Measurements from ENCODE around the gene HOXA6. TPM values are rescaled to one million over a fixed set of nuclear protein-coding genes. Genes with fewer than 3 reads are reported as not detected.

HOXA6 gene
- total and polyA plus RNA-seq, 2 donors (not counting 1 experiment from before 2014, with no cell fraction given), result 0.18 to 0.49 TPM

DNA sequence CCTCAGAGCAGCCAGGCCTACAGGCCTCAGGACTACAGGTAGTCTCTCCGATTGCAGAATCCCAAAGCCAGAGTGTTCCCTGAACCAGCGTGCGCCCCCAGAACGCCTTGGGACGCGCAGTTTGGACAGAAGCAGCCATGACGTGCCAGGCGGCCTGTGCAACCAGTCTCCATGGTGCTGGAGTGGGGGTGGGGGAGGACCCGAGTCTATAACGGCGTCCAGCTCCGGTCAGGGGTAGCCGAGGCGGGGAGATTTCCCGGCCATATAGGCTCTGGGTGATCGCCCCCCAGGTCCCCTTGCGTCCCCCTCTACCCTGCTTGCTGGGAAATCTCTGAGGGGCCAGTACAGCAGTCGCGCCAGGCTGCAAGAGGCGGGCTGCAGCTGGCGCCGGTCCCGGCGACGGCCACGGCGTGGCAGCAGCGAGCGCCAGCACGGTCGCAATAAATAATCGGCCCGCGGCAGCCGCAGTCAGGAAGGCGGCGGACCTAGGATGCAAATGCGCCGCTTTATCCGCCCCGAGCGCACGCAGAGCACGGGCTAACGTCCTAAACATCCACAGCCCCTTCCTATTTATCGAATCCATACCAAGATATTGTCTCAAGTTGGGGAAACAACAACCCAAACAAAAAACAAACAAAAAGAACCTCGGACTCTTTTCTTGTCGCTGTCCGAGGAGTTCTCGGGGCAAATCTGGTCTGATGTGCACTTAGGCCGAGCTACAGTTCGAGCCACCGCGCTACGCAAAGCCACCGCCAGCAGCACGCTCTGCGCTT is 3.2 kb upstream of the HOXA6 start:
- TF ChIP-seq EZH2 (IDR thresholded peaks at IDR 0.05; ENCODE audit: borderline replicate concordance, insufficient read depth, low read depth, low read length, poor library complexity, severe bottlenecking), result peak; percentile 35
- TF ChIP-seq, protein P1, sequence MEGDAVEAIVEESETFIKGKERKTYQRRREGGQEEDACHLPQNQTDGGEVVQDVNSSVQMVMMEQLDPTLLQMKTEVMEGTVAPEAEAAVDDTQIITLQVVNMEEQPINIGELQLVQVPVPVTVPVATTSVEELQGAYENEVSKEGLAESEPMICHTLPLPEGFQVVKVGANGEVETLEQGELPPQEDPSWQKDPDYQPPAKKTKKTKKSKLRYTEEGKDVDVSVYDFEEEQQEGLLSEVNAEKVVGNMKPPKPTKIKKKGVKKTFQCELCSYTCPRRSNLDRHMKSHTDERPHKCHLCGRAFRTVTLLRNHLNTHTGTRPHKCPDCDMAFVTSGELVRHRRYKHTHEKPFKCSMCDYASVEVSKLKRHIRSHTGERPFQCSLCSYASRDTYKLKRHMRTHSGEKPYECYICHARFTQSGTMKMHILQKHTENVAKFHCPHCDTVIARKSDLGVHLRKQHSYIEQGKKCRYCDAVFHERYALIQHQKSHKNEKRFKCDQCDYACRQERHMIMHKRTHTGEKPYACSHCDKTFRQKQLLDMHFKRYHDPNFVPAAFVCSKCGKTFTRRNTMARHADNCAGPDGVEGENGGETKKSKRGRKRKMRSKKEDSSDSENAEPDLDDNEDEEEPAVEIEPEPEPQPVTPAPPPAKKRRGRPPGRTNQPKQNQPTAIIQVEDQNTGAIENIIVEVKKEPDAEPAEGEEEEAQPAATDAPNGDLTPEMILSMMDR (IDR thresholded peaks at IDR 0.05), result peak; percentile 88
- H3K27me3 ChIP-seq (replicated peaks in 1 of 4; ENCODE audit: control extremely low read depth in 1 of 4, control insufficient read depth in 3 of 4, insufficient read depth in 4 of 4, low read length in 3 of 4), result peaks cover 0 to 99% (median 85%) of the 10 kb centered on the region in 4 experiments
- H3K27ac Mint-ChIP-seq, result peak overlapping the region; percentile 73
- under 1% methylated on average over 58 of the region's 58 CpGs for WGBS (ENCODE audit: insufficient coverage)
- H2AFZ ChIP-seq (ENCODE audit: insufficient read depth, low read depth, low read length, poor library complexity, severe bottlenecking), result peak overlapping the region; percentile 50
- POLR2A ChIA-PET, result interaction anchor here (0.5 to 1.0 kb wide), 2 partner anchors 23 to 956 kb away, joined by 3 read pairs; no protein-coding TSS in a partner anchor
- no peaks in the 10 kb centered on the region for H3K36me3 ChIP-seq (replicated peaks in 1 of 2; ENCODE audit: control extremely low read depth in 1 of 2, control insufficient read depth in 1 of 2, extremely low read depth in 1 of 2, insufficient read depth in 2 of 2, low read length in 1 of 2)
- H3K79me2 ChIP-seq (ENCODE audit: control insufficient read depth, insufficient read depth, low read length), result no peaks in the 10 kb centered on the region
- peaks cover 0 to 84% (median 11%) of the 10 kb centered on the region in 3 donors for H3K9me3 ChIP-seq (ENCODE audit: control extremely low read depth in 1 of 3, control insufficient read depth in 2 of 3, insufficient read depth in 1 of 3, low read length in 2 of 3)
- H3K4me3 ChIP-seq (ENCODE audit: control extremely low read depth in 1 of 5, extremely low read depth in 1 of 5, insufficient read depth in 1 of 5, low read depth in 2 of 5, low read length in 4 of 5), result peak overlapping the region; percentile 26 to 48 (median 34)
- peaks cover 43% of the 10 kb centered on the region for H3K4me1 Mint-ChIP-seq
- DNase-seq (peak; percentile 86), ATAC-seq (ENCODE audit: low read depth) (peak; percentile 86)
- H3K4me1 ChIP-seq (ENCODE audit: control insufficient read depth in 2 of 2, insufficient read depth in 2 of 2, low read length in 2 of 2), result peaks cover 62 to 71% of the 10 kb centered on the region in 2 donors
- peaks cover 74% of the 10 kb centered on the region for H3K27me3 Mint-ChIP-seq
- intact Hi-C loops (cut with micrococcal nuclease), result loop anchor here (1.0 to 5.0 kb wide), 3 partner anchors 37 to 770 kb away; partner anchors contain the start of gene HOXA11
- peak overlapping the region; percentile 79 for H3K4me2 ChIP-seq (replicated peaks; ENCODE audit: low read depth, low read length, poor library complexity, severe bottlenecking)
- no peaks in the 10 kb centered on the region for H3K9me3 Mint-ChIP-seq (ENCODE audit: insufficient read depth)
- H3K27ac ChIP-seq (ENCODE audit: low read length in 2 of 2), result no peak overlapping the region
- H4K20me1 ChIP-seq (ENCODE audit: control insufficient read depth, insufficient read depth, low read length, poor library complexity, severe bottlenecking), result peaks cover 10% of the 10 kb centered on the region
- peak overlapping the region; percentile 83 for H3K4me3 Mint-ChIP-seq
- CTCF ChIA-PET, result interaction anchor here (0.6 to 6.9 kb wide), 19 partner anchors 8 to 1299 kb away, joined by 3 to 52 read pairs (median 3); no protein-coding TSS in a partner anchor
- H3K9ac ChIP-seq (ENCODE audit: low read length), result peak overlapping the region; percentile 30

All from B cell (primary cell).